Measurements from ENCODE around the gene NDOR1. TPM values are rescaled to one million over a fixed set of nuclear protein-coding genes. Genes with fewer than 3 reads are reported as not detected.

Gene NDOR1
- polyA plus RNA-seq (2013, experiment 1 of 2) = 25.5 TPM
- 26.1 TPM for polyA plus RNA-seq (2013, experiment 2 of 2)

GRCh38 chr9:137205126-137206069, at the start of gene NDOR1, which contains the start of gene TMEM203:
TSS of gene NDOR1 (plus strand) at chr9:137205700. CDS start at chr9:137205778, 78 bp downstream.
TSS of gene TMEM203 (minus strand) at chr9:137205648. CDS start at chr9:137205414, 234 bp downstream.
- peak within 1 kb of the TSS; percentile 96 for H3K9ac ChIP-seq (ENCODE audit: low read length)
- H3K4me3 ChIP-seq (ENCODE audit: low read length) = peak within 1 kb of the TSS; percentile 98
- no peak within 1 kb of the TSS for H3K23ac ChIP-seq (ENCODE audit: low read length)
- no peak within 1 kb of the TSS for H2BK120ac ChIP-seq (ENCODE audit: low read depth, low read length)
- peak within 1 kb of the TSS; percentile 98 for H3K56ac ChIP-seq (ENCODE audit: low read length)
- peak within 1 kb of the TSS; percentile 38 for H2AK5ac ChIP-seq (ENCODE audit: low read length)
- no peak within 1 kb of the TSS for H2BK15ac ChIP-seq (replicated peaks; ENCODE audit: low read depth)
- H4K8ac ChIP-seq (ENCODE audit: low read depth, low read length) = no peak within 1 kb of the TSS
- WGBS (ENCODE audit: extremely low coverage, insufficient coverage, low lambda C conversion rate) = no CpG with 5 or more reads among the region's 98 CpGs
- H2BK5ac ChIP-seq (ENCODE audit: low read length) = no peak within 1 kb of the TSS
- H3K79me1 ChIP-seq (ENCODE audit: low read length) = peaks cover 35% of the 10 kb centered on the region
- H4K5ac ChIP-seq (ENCODE audit: low read length) = no peak within 1 kb of the TSS
- H3K27ac ChIP-seq (ENCODE audit: low read depth, low read length) = peak within 1 kb of the TSS; percentile 33
- H3K4ac ChIP-seq (ENCODE audit: low read depth, low read length) = peak within 1 kb of the TSS; percentile 82
- H3K18ac ChIP-seq (ENCODE audit: low read length) = peak within 1 kb of the TSS; percentile 63
- H3K27me3 ChIP-seq (ENCODE audit: insufficient read depth, low read length, poor library complexity) = no peaks in the 10 kb centered on the region
- peaks cover 3% of the 10 kb centered on the region for H3K36me3 ChIP-seq (ENCODE audit: control insufficient read depth, insufficient read depth, low read length)
- peaks cover 6% of the 10 kb centered on the region for H3K4me1 ChIP-seq (ENCODE audit: control insufficient read depth, low read depth, low read length)
- peak; percentile 91 for DNase-seq
- H3K79me2 ChIP-seq (ENCODE audit: control insufficient read depth, insufficient read depth, low read length) = peaks cover 31% of the 10 kb centered on the region
- H3K4me2 ChIP-seq (ENCODE audit: low read length) = peak within 1 kb of the TSS; percentile 88

- H3K4ac ChIP-seq (ENCODE audit: low read depth, low read length) = no peak overlapping the region
- H3K27ac ChIP-seq (ENCODE audit: low read depth, low read length) = no peak overlapping the region
- H3K36me3 ChIP-seq (ENCODE audit: control insufficient read depth, insufficient read depth, low read length) = no peaks in the 10 kb centered on the region
- H3K23ac ChIP-seq (ENCODE audit: low read length) = peak overlapping the region; percentile 45
- no peak overlapping the region for H3K4me3 ChIP-seq (ENCODE audit: low read length)
- H4K8ac ChIP-seq (ENCODE audit: low read depth, low read length) = no peak overlapping the region
- H4K5ac ChIP-seq (ENCODE audit: low read length) = no peak overlapping the region
- no peak overlapping the region for H3K9ac ChIP-seq (ENCODE audit: low read length)
- no peak overlapping the region for H2BK120ac ChIP-seq (ENCODE audit: low read depth, low read length)
- no CpG with 5 or more reads among the region's 65 CpGs for WGBS (ENCODE audit: extremely low coverage, insufficient coverage, low lambda C conversion rate)
- H3K79me1 ChIP-seq (ENCODE audit: low read length) = no peaks in the 10 kb centered on the region
- H2BK5ac ChIP-seq (ENCODE audit: low read length) = no peak overlapping the region
- no peaks in the 10 kb centered on the region for H3K79me2 ChIP-seq (ENCODE audit: control insufficient read depth, insufficient read depth, low read length)
- peak; percentile 46 for DNase-seq
- no peak overlapping the region for H3K18ac ChIP-seq (ENCODE audit: low read length)
- H2BK15ac ChIP-seq (replicated peaks; ENCODE audit: low read depth) = no peak overlapping the region
- no peak overlapping the region for H2AK5ac ChIP-seq (ENCODE audit: low read length)
- no peaks in the 10 kb centered on the region for H3K4me1 ChIP-seq (ENCODE audit: control insufficient read depth, low read depth, low read length)
- H3K56ac ChIP-seq (ENCODE audit: low read length) = peak overlapping the region; percentile 15
- H3K27me3 ChIP-seq (ENCODE audit: insufficient read depth, low read length, poor library complexity) = peaks cover 13% of the 10 kb centered on the region
- H3K4me2 ChIP-seq (ENCODE audit: low read length) = peak overlapping the region; percentile 15
Observed at GRCh38 chr9:137156567-137157375, 48.7 kb upstream of the NDOR1 start.

GRCh38 chr9:137157618-137158415, 47.7 kb upstream of the NDOR1 start:
- no peak overlapping the region for H2BK120ac ChIP-seq (ENCODE audit: low read depth, low read length)
- no CpG with 5 or more reads among the region's 19 CpGs for WGBS (ENCODE audit: extremely low coverage, insufficient coverage, low lambda C conversion rate)
- DNase-seq = no peak
- H3K4me1 ChIP-seq (ENCODE audit: control insufficient read depth, low read depth, low read length) = no peaks in the 10 kb centered on the region
- H4K8ac ChIP-seq (ENCODE audit: low read depth, low read length) = no peak overlapping the region
- H3K79me1 ChIP-seq (ENCODE audit: low read length) = no peaks in the 10 kb centered on the region
- H2AK5ac ChIP-seq (ENCODE audit: low read length) = no peak overlapping the region
- H3K56ac ChIP-seq (ENCODE audit: low read length) = no peak overlapping the region
- H3K9ac ChIP-seq (ENCODE audit: low read length) = no peak overlapping the region
- no peak overlapping the region for H3K4me2 ChIP-seq (ENCODE audit: low read length)
- H3K27me3 ChIP-seq (ENCODE audit: insufficient read depth, low read length, poor library complexity) = peaks cover 17% of the 10 kb centered on the region
- H2BK15ac ChIP-seq (replicated peaks; ENCODE audit: low read depth) = no peak overlapping the region
- H3K18ac ChIP-seq (ENCODE audit: low read length) = no peak overlapping the region
- no peak overlapping the region for H3K4me3 ChIP-seq (ENCODE audit: low read length)
- no peaks in the 10 kb centered on the region for H3K36me3 ChIP-seq (ENCODE audit: control insufficient read depth, insufficient read depth, low read length)
- no peak overlapping the region for H3K27ac ChIP-seq (ENCODE audit: low read depth, low read length)
- no peak overlapping the region for H3K23ac ChIP-seq (ENCODE audit: low read length)
- H4K5ac ChIP-seq (ENCODE audit: low read length) = no peak overlapping the region
- H2BK5ac ChIP-seq (ENCODE audit: low read length) = no peak overlapping the region
- H3K4ac ChIP-seq (ENCODE audit: low read depth, low read length) = no peak overlapping the region
- H3K79me2 ChIP-seq (ENCODE audit: control insufficient read depth, insufficient read depth, low read length) = no peaks in the 10 kb centered on the region

GRCh38 chr9:137158625-137159024, 46.9 kb upstream of the NDOR1 start:
- no peak overlapping the region for H4K5ac ChIP-seq (ENCODE audit: low read length)
- H2BK120ac ChIP-seq (ENCODE audit: low read depth, low read length) = no peak overlapping the region
- H2BK5ac ChIP-seq (ENCODE audit: low read length) = no peak overlapping the region
- H3K9ac ChIP-seq (ENCODE audit: low read length) = no peak overlapping the region
- H3K36me3 ChIP-seq (ENCODE audit: control insufficient read depth, insufficient read depth, low read length) = no peaks in the 10 kb centered on the region
- no CpG with 5 or more reads among the region's 4 CpGs for WGBS (ENCODE audit: extremely low coverage, insufficient coverage, low lambda C conversion rate)
- H2BK15ac ChIP-seq (replicated peaks; ENCODE audit: low read depth) = no peak overlapping the region
- H3K79me1 ChIP-seq (ENCODE audit: low read length) = no peaks in the 10 kb centered on the region
- H3K4ac ChIP-seq (ENCODE audit: low read depth, low read length) = no peak overlapping the region
- no peaks in the 10 kb centered on the region for H3K4me1 ChIP-seq (ENCODE audit: control insufficient read depth, low read depth, low read length)
- H3K4me2 ChIP-seq (ENCODE audit: low read length) = no peak overlapping the region
- DNase-seq = no peak
- no peak overlapping the region for H4K8ac ChIP-seq (ENCODE audit: low read depth, low read length)
- no peak overlapping the region for H2AK5ac ChIP-seq (ENCODE audit: low read length)
- no peak overlapping the region for H3K27ac ChIP-seq (ENCODE audit: low read depth, low read length)
- no peak overlapping the region for H3K18ac ChIP-seq (ENCODE audit: low read length)
- no peak overlapping the region for H3K56ac ChIP-seq (ENCODE audit: low read length)
- H3K79me2 ChIP-seq (ENCODE audit: control insufficient read depth, insufficient read depth, low read length) = no peaks in the 10 kb centered on the region
- no peak overlapping the region for H3K23ac ChIP-seq (ENCODE audit: low read length)
- H3K4me3 ChIP-seq (ENCODE audit: low read length) = no peak overlapping the region
- peaks cover 19% of the 10 kb centered on the region for H3K27me3 ChIP-seq (ENCODE audit: insufficient read depth, low read length, poor library complexity)

Data from mesendoderm (in vitro differentiated cells).